Esophagus squamous epithelium (tissue), 4 donors: ENCODE measurements around the gene FAM168A.

Experiments
- POLR2A ChIP-seq, 4 donors: fragments of 450-650 bp; IDR thresholded peaks; one replicate each; pipeline ENCODE4 v1.6.1; 2017; ENCODE audit warnings: antibody characterized with exemption in 4 of 4, mild to moderate bottlenecking in 4 of 4, moderate library complexity in 3 of 4
- TF ChIP-seq, protein P1 (sequence below), 6 experiments: fragments of 450-650 bp in 4 of 6; fragments of 200-600 bp in 2 of 6; sonication (generic) in 2 of 6; IDR thresholded peaks; one replicate each; pipeline ENCODE4 v1.5.1; 2016 to 2019; ENCODE audit warnings: antibody characterized with exemption in 6 of 6, mild to moderate bottlenecking in 4 of 6, moderate library complexity in 4 of 6

DNA sequence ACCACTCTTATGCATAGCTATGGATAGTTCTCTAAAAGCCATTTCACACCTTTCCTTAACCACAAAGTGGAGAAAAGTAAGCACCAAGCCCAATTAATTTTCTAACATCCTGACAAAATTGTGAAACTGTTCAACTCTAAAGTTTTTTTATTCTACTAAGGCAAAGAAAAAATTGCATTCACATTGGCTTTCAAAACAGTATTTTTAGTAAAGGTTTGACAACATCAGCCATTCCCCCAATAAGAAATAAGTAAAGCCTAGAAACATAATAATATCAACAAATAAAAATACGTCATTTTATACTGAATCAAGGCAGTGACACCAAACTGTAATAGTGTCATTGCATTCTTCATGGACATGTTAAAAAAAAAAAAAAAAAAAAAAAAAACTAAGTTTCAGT lies 11.1 kb downstream of the FAM168A start:
- TF ChIP-seq, protein P1, sequence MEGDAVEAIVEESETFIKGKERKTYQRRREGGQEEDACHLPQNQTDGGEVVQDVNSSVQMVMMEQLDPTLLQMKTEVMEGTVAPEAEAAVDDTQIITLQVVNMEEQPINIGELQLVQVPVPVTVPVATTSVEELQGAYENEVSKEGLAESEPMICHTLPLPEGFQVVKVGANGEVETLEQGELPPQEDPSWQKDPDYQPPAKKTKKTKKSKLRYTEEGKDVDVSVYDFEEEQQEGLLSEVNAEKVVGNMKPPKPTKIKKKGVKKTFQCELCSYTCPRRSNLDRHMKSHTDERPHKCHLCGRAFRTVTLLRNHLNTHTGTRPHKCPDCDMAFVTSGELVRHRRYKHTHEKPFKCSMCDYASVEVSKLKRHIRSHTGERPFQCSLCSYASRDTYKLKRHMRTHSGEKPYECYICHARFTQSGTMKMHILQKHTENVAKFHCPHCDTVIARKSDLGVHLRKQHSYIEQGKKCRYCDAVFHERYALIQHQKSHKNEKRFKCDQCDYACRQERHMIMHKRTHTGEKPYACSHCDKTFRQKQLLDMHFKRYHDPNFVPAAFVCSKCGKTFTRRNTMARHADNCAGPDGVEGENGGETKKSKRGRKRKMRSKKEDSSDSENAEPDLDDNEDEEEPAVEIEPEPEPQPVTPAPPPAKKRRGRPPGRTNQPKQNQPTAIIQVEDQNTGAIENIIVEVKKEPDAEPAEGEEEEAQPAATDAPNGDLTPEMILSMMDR (IDR thresholded peaks at IDR 0.05), result no peak
- TF ChIP-seq POLR2A (IDR thresholded peaks at IDR 0.05), result no peak
